GM19455 (cell line): ENCODE results near the gene CHKB.
"Not testable (repeated sequence)": the region's sequence is repeated elsewhere in the genome, so short reads cannot be mapped to it uniquely, and the experiment has no call there.

Experiments
- ATAC-seq: cut with Tn5 transposase; IDR thresholded peaks from one replicate; pipeline ENCODE4 v1.9.1; 2021; ENCODE audit not compliant: unreplicated experiment

Gene CHKB

DNA sequence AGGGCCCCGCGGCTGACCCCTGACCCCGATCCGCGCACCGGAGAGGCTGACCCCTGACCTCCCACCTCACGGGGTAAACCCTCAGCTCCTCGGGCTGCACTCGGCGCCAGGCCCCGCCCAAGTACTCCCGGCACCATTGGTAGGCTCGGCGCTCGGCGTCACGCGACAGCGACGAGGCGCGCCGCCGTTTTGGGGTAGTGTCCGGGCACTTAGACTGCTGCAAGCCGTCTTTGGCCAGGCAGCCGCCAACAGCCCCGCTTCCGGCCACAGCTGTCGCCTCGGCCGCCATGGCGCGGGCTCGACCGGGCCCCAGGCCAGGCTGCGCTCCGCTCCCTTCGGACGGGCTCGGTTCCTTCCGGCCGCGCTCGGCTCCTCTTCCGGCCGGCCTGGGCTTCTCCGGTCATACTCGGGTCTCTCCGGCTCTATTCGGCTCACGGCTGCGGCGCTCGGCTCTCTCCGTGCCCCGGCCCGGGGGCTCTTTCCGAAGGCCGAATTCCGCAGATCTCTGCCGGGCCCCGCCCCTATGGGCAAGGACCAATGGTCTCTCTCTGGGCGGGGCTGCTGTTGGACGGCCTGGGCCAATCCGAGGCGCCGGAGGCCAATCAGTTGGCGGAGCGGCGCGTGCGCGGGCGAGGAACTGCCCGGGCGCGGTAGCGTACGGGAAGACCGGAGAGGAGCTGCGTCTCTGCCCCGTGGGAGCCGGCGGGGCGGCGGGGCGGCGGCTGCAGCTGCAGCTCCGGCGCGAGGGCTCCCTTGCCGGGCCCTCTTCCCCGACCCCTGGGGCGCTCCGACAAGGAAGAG is at the start of gene CHKB:
CHKB (minus strand) TSS at position 357 of the 801 bp plus-strand sequence; CDS start at position 289, 68 bp downstream.
- ATAC-seq = peak; percentile 78

DNA sequence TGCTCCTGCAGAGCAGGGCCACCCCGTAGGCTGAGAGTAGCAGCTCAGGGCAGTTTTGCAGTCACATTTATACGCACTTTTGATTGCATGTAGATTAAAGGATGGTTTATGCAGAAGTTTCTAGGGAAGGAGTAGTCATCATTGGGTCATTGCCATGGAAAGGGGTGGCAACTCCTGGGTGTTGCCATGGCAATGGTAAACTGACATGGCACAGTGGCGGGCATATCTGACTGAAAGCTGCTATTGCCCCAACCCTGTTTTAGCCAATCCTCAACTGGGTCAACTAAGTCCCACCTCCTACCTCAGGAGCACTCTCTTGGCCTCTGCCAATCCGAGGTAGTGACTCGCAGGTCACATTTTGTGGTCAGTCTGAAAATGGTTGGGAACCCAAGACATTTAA is 47.7 kb upstream of the CHKB start:
- ATAC-seq = no peak

- ATAC-seq = no peak
Observed at GRCh38 chr22:50628543-50629134, 46.0 kb upstream of the CHKB start.

DNA sequence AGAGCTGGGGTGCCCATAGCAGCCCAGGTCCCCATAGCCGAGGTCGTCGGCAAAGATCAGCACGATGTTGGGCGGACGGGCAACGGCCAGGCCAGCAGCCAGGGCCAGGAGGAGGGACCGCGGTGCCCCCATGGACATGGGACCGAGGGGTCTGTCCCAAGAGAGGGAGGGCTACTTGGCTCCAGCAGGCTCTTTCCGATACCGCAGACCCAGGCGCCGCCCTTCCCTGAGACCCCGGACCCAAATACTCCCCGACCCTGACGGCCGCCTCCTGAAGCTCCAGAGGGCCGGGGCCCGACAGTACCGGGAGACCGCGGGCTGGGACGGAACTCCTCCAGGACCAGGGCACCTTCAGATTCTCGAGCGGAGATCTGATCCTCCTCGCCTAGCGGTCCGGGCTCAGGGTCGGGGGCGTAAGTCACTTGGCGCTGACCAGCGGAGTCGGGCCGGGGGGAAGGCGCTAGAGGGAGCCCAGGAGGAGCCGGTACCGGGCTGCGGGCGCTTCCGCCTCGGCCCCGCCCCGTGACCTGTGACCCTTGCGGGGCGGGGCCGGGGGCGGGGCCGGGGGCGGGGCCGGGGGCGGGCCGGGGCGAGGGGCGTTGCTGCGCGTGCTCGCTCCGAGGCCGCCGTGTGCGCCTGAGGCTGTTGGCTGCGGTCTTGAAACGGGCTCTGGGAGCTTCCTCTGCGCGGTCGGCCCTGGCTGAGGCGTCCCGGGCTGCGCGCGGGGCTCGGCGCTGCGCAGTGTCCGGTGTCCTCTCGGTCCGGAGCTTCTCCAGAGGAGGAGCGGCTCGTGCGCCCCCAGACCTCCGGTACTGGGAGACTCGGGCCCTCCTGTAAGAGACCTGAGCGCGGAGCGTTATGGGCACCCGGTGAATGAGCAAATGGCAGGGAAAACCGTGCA is 45.2 kb upstream of the CHKB start, which contains the start of gene ARSA:
ARSA (minus strand) TSS at position 511 of the 901 bp plus-strand sequence; CDS start at position 138, 373 bp downstream.
- peak; percentile 60 for ATAC-seq

DNA sequence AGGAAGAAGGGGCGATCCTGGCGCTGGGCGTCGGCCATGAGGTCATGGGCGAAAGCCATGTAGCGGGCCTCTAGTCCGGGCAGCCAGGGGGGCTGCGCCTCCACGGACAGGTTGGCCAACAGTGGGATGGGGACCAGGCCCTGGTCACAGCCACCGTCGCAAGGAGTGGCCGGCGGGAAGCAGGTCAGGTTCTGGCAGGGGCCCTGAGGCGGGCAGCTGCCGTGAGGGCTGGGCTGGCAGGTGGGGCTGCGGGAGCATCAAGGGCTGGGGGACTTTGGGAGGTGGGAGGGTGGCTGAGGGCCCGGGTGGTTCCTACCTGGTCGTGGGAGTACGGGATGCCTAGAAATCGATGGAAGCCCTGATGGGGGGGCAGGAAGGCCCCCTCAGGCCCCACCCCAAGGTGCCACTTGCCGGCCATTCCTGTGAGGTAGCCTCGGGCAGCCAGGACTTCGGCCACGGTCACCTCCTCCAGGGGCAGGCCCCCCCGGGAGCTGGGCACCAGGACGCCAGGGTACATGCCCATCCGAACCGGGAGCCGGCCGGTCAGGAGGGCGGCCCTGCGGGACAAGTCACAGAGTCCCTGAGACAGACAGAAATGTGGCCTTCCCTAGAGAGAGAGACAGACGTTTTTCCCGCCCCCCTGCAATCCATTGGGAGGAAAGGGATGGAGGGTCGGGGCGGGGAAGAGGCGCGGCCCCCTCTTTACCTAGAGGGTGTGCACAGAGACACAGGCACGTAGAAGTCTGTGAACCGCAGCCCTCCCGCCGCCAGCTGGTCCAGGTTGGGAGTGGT is 44.4 kb upstream of the CHKB start:
- ATAC-seq = no peak

DNA sequence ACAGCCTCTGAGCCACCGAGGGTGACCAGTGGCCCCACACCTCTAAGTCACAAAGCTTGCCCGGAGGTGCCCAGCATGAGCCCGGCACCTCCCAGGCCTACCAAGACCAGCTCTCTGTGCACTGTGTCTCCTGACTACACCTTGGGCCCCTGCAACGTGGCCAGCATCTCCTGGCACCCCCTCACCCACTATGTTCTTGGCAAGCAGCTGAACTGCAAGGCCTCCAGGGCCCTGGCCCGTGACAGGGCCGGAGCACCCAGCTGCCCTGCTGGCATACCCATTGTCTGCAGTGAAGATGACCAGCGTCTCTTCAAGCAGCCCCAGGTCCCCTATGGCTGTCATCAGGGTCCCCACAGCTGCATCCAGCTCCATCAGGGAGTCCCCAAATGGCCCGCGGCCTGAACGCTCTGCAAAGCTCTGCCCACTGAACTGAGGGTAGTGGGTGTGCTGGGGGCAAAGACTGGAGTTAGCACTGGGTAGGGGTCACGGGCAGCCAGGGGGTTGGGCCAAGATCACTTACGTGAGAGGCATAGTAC is 43.7 kb upstream of the CHKB start:
- no peak for ATAC-seq

DNA sequence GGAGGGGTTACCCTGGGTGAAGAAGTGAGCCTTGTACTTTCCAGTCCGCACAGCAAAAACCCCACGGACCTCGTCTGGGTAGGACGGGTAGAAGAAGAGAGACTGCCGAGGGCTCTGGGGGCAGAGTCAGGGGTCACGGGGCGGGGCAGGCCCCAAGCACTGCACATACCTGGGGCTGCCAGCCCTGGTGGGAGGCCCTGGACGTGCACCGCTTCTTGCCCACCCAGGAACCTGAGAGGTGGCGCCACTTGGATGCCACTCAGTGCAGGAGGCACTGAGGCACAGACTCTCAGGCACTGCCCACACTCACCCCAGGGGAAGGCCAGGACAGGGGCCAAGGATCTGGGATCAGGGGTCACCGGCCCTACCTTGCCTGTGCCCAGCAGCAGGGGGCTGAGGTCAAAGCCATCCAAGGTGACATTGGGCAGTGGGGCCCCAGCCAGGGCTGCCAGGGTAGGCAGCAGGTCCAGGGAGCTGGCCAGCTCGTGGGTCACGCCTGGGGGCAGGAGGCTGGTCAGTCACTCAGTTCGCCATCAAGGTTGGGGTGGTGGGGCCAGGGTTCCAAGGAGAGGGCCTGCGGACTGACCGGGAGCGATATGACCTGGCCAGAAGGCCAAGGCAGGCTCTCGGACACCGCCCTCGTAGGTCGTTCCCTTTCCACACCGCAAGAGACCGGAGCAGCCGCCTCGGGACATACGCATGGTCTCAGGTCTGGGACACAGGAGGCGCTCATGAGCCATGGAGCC is 43.1 kb upstream of the CHKB start:
- ATAC-seq = no peak

DNA sequence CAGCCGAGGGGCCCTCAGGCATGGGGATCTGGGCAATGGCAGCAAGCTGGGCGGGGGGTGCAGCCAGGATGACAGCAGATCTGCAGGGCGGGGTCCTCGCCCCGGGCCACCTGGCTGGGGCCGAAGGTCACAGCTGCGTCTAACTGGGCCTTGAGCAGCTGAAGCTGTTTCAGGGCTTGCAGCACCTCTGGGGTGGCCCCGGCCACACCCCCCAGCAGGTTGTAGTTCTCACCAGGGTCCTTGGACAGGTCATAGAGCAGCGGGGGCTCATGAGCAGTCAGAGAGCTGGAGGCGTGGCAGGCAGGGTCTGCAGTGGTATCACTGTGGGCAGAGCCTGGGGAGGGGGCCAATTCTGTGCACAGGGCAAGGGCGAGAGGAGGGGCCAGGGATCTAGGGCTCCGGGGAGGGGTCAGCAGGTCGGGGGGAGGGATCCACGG is 42.5 kb upstream of the CHKB start:
- ATAC-seq = no peak

DNA sequence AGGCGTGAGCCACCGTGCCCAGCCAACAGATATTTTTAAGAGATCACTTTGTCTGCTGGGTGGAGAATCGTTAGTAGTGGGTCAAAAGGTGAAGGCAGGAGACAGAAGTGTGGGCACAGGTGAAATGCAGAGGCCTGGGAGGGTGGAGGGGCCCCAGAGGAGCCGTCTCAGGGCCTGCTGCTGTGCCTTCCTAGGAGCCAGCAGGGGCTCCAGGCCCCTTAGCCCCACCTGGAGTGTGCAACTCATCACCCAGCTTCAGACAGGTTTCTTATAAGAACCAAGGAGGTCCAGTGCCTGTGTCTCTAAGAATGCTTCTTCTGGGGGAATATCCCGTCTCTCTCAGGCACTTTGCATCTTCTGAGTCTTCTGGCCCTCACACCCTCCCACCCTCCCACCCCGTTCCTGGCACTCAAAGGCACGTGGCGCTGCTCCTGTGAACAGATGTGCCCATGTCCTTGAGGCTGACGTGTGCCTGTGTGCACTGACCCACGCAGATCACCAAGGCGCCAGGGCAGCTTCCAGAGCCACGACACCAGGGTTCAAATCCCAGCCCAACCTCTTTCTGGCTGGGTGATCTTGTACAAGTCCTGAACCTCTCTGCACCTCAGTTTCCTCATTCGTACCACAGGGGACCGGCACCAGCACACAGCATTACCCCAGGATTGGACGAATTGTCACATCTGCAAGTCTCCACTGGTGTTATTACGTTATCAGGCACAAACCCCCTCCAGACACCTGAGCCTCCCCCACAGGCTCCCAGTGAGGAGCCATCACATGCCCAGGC is 41.9 kb upstream of the CHKB start:
- no peak for ATAC-seq

- ATAC-seq = no peak
Observed at GRCh38 chr22:50622723-50623327, 40.2 kb upstream of the CHKB start.

- ATAC-seq = no peak
Observed at GRCh38 chr22:50621948-50622722, 39.5 kb upstream of the CHKB start.

- ATAC-seq = no peak
Observed at GRCh38 chr22:50621356-50621880, 38.8 kb upstream of the CHKB start.

DNA sequence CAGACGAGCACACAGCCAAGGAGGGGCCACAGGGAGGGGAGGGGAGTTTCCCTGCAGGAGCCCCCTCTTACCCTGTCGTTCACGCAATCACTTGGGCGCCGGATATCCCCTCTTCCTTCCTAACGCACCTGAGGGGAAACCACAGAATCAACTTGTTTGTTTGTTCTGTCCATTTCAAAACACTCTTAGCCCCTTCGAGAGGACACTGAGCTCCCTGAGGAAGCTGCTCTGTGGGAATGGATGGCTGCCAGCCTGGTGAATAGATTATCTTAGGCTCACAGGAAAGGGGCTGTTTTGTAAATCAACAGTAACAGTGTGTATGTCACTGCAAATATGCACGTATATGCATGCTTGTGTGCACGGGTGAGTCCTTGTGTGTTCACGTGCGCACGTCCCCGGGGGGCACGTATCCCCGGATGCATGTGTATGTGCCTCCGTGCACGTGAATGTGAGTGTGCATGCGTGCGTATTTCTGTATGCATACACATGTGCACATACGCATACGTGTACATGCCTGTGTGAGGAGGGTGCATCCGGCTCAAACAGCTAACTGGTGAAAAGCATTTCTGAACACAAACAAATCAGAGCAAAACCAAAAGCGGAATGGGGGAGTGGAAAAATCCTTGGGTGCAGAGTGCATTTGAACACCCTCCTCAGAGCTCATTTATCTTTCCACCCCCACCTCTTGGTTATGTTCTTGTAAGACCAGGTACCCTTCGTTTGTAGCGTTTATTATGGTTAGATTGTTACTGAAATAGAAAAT is 38.1 kb upstream of the CHKB start:
- ATAC-seq = peak; percentile 61

DNA sequence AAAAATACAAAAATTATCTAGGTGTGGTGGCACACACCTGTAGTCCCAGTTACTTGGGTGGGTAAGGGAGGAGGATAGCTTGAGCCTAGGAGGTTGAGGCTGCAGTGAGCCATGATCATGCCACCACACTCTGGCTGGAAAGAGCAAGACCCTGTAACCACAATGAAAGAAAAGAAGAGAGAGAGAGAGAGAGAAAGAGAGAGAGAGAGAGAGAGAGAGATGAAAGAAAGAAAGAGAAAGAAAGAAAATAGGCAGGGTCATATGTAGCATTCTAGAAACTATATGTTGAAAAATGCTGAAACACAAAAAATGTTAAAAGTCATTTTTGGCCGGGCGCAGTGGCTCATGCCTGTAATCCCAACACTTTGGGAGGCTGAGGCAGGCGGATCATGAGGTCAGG is 31.6 kb upstream of the CHKB start:
- not testable (repeated sequence) for ATAC-seq

- no peak for ATAC-seq
Observed at GRCh38 chr22:50613291-50613981, 30.8 kb upstream of the CHKB start.
